ENCODE data around the gene GNPDA1.

GNPDA1 gene

GRCh38 chr5:142017832-142018427, 5.1 kb upstream of the GNPDA1 start:
- no peak for TF ChIP-seq CTCF (IDR thresholded peaks at IDR 0.05; ENCODE audit: control extremely low read depth, extremely low read depth, low read depth, missing control alignments)
- DNase-seq (ENCODE audit: extremely low spot score), result no peak
- CTCF ChIA-PET, result interaction anchor here (1.4 to 7.6 kb wide), 3 partner anchors 27 to 57 kb away, joined by 3 to 52 read pairs (median 7); partner anchors contain the start of gene RNF14
- POLR2A ChIA-PET, result no interaction called here

- POLR2A ChIA-PET, result interaction anchor here (1.5 kb wide), 1 partner anchor 11 kb away, joined by 3 read pairs; no protein-coding TSS in a partner anchor
- TF ChIP-seq CTCF (IDR thresholded peaks at IDR 0.05; ENCODE audit: control extremely low read depth, extremely low read depth, low read depth, missing control alignments), result no peak
These were observed 3.7 kb upstream of the GNPDA1 start for GRCh38 chr5:142016556-142016955.

GRCh38 chr5:142015781-142016533, 3.1 kb upstream of the GNPDA1 start:
- CTCF ChIA-PET, result interaction anchor here (0.7 to 11.1 kb wide), 15 partner anchors 9 to 752 kb away, joined by 3 to 225 read pairs (median 5); partner anchors contain the start of gene RNF14
- no peak for DNase-seq (ENCODE audit: extremely low spot score)
- POLR2A ChIA-PET, result interaction anchor here (1.5 kb wide), 1 partner anchor 12 kb away, joined by 3 read pairs; no protein-coding TSS in a partner anchor
- TF ChIP-seq CTCF (IDR thresholded peaks at IDR 0.05; ENCODE audit: control extremely low read depth, extremely low read depth, low read depth, missing control alignments), result no peak

More at GRCh38 chr5:142016556-142016955, 3.7 kb upstream of the GNPDA1 start:
- no peak for DNase-seq (ENCODE audit: extremely low spot score)
- CTCF ChIA-PET, result interaction anchor here (0.7 to 11.1 kb wide), 11 partner anchors 9 to 137 kb away, joined by 3 to 225 read pairs (median 7); partner anchors contain the start of gene RNF14

GRCh38 chr5:142014911-142015584, 2.2 kb upstream of the GNPDA1 start:
- ChIA-PET POLR2A (interaction anchor here (1.5 kb wide), 1 partner anchor 13 kb away, joined by 3 read pairs; no protein-coding TSS in a partner anchor), CTCF (interaction anchor here (0.9 to 11.1 kb wide), 17 partner anchors 9 to 753 kb away, joined by 3 to 225 read pairs (median 5); partner anchors contain the start of gene RNF14)
- TF ChIP-seq CTCF (IDR thresholded peaks at IDR 0.05; ENCODE audit: control extremely low read depth, extremely low read depth, low read depth, missing control alignments), result peak; percentile 62
- peak; percentile 58 for DNase-seq (ENCODE audit: extremely low spot score)

- POLR2A ChIA-PET, result no interaction called here
- no peak for DNase-seq (ENCODE audit: extremely low spot score)
These were observed 1.1 kb upstream of the GNPDA1 start for GRCh38 chr5:142013734-142014521.

More at GRCh38 chr5:142013734-142014521, 1.1 kb upstream of the GNPDA1 start:
- CTCF ChIA-PET, result interaction anchor here (0.9 to 11.1 kb wide), 15 partner anchors 11 to 383 kb away, joined by 3 to 225 read pairs (median 5); partner anchors contain the start of gene RNF14
- TF ChIP-seq CTCF (IDR thresholded peaks at IDR 0.05; ENCODE audit: control extremely low read depth, extremely low read depth, low read depth, missing control alignments), result no peak

Data from GM10248 (cell line).